ENCODE data around the gene INTS12. TPM values are rescaled to one million over a fixed set of nuclear protein-coding genes. Genes with fewer than 3 reads are reported as not detected.

INTS12 gene
- total and polyA plus RNA-seq, 2 experiments from 2014 or later = 12.6 to 15.3 TPM

DNA sequence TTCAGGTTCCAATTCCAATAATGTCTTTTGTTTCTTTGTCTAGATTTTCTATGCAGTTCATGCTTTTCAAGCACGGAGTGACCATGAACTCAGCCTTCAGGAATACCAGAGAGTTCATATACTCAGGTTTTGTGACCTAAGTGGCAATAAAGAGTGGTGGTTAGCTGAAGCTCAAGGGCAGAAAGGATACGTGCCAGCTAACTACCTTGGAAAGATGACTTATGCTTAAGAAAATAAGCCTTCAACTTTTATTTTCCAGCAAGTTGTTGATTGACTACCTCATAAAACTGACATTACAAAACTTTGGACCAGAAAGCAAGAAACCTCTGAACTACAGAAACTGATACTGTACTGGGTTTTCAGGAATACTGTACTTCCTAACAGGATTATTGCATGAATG, 30.8 kb downstream of the INTS12 start (continued):
- TF ChIP-seq EZH2 (IDR thresholded peaks at IDR 0.05; ENCODE audit: low read depth, unreplicated experiment) (no peak), JUNB (IDR thresholded peaks at IDR 0.05; ENCODE audit: unreplicated experiment) (no peak), CREB1 (CRISPR knock-in tag; IDR thresholded peaks at IDR 0.05; ENCODE audit: low read depth) (no peak)
- TF ChIP-seq, protein P1, sequence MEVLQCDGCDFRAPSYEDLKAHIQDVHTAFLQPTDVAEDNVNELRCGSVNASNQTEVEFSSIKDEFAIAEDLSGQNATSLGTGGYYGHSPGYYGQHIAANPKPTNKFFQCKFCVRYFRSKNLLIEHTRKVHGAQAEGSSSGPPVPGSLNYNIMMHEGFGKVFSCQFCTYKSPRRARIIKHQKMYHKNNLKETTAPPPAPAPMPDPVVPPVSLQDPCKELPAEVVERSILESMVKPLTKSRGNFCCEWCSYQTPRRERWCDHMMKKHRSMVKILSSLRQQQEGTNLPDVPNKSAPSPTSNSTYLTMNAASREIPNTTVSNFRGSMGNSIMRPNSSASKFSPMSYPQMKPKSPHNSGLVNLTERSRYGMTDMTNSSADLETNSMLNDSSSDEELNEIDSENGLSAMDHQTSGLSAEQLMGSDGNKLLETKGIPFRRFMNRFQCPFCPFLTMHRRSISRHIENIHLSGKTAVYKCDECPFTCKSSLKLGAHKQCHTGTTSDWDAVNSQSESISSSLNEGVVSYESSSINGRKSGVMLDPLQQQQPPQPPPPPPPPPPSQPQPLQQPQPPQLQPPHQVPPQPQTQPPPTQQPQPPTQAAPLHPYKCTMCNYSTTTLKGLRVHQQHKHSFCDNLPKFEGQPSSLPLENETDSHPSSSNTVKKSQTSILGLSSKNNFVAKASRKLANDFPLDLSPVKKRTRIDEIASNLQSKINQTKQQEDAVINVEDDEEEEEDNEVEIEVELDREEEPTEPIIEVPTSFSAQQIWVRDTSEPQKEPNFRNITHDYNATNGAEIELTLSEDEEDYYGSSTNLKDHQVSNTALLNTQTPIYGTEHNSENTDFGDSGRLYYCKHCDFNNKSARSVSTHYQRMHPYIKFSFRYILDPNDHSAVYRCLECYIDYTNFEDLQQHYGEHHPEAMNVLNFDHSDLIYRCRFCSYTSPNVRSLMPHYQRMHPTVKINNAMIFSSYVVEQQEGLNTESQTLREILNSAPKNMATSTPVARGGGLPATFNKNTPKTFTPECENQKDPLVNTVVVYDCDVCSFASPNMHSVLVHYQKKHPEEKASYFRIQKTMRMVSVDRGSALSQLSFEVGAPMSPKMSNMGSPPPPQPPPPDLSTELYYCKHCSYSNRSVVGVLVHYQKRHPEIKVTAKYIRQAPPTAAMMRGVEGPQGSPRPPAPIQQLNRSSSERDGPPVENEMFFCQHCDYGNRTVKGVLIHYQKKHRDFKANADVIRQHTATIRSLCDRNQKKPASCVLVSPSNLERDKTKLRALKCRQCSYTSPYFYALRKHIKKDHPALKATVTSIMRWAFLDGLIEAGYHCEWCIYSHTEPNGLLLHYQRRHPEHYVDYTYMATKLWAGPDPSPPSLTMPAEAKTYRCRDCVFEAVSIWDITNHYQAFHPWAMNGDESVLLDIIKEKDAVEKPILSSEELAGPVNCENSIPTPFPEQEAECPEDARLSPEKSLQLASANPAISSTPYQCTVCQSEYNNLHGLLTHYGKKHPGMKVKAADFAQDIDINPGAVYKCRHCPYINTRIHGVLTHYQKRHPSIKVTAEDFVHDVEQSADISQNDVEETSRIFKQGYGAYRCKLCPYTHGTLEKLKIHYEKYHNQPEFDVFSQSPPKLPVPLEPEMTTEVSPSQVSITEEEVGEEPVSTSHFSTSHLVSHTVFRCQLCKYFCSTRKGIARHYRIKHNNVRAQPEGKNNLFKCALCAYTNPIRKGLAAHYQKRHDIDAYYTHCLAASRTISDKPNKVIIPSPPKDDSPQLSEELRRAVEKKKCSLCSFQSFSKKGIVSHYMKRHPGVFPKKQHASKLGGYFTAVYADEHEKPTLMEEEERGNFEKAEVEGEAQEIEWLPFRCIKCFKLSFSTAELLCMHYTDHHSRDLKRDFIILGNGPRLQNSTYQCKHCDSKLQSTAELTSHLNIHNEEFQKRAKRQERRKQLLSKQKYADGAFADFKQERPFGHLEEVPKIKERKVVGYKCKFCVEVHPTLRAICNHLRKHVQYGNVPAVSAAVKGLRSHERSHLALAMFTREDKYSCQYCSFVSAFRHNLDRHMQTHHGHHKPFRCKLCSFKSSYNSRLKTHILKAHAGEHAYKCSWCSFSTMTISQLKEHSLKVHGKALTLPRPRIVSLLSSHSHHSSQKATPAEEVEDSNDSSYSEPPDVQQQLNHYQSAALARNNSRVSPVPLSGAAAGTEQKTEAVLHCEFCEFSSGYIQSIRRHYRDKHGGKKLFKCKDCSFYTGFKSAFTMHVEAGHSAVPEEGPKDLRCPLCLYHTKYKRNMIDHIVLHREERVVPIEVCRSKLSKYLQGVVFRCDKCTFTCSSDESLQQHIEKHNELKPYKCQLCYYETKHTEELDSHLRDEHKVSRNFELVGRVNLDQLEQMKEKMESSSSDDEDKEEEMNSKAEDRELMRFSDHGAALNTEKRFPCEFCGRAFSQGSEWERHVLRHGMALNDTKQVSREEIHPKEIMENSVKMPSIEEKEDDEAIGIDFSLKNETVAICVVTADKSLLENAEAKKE (CRISPR knock-in tag; IDR thresholded peaks at IDR 0.05) = no peak

- Histone ChIP-seq H3K27me3 (ENCODE audit: insufficient read depth) (no peaks in the 10 kb centered on the region), H3K27ac (ENCODE audit: low read depth) (no peak overlapping the region), H3K79me2 (replicated peaks; ENCODE audit: insufficient read depth) (no peaks in the 10 kb centered on the region), H3F3A (replicated peaks; ENCODE audit: low read depth) (no peaks in the 10 kb centered on the region), H3K4me3 (no peak overlapping the region), H3K9me2 (ENCODE audit: insufficient read depth) (no peaks in the 10 kb centered on the region), H2AFZ (no peak overlapping the region), H3K4me2 (no peak overlapping the region), H3K36me3 (ENCODE audit: insufficient read depth) (no peaks in the 10 kb centered on the region), H3K4me1 (ENCODE audit: insufficient read depth) (peaks cover 13% of the 10 kb centered on the region; the same call in 1 of the 2 replicates), H4K20me1 (replicated peaks; ENCODE audit: insufficient read depth) (no peaks in the 10 kb centered on the region)
- Mint-ChIP-seq H3K4me3 (no peak overlapping the region), H3K27ac (no peak overlapping the region), H3K9me3 (no peaks in the 10 kb centered on the region), H3K4me1 (peaks cover 9% of the 10 kb centered on the region; the same call in 2 of the 3 replicates), H3K36me3 (ENCODE audit: low read depth) (no peaks in the 10 kb centered on the region), H3K27me3 (ENCODE audit: insufficient read depth, low read depth, poor library complexity) (no peaks in the 10 kb centered on the region)
- no peak for ATAC-seq
- no peak for DNase-seq (ENCODE audit: low spot score)
- TF ChIP-seq NANOG (IDR thresholded peaks at IDR 0.05; ENCODE audit: borderline replicate concordance) = no peak
- no peak for TF ChIP-seq ETS1 (IDR thresholded peaks at IDR 0.05)
- no peak for TF ChIP-seq EZH2phosphoT487 (IDR thresholded peaks at IDR 0.05; ENCODE audit: unreplicated experiment)
- TF ChIP-seq, protein P1 (CRISPR knock-in tag; IDR thresholded peaks at IDR 0.05) = no peak
- no peak for TF ChIP-seq CREB1 (CRISPR knock-in tag; IDR thresholded peaks at IDR 0.05; ENCODE audit: low read depth)
- no peak for TF ChIP-seq POLR2AphosphoS5 (IDR thresholded peaks at IDR 0.05; ENCODE audit: low read depth)
Observed at GRCh38 chr4:105674011-105674410, 34.5 kb downstream of the INTS12 start.

Measured in GM23338 (cell line).